GM23338 (cell line): Measurements from ENCODE around the gene FGF13. TPM values are rescaled to one million over a fixed set of nuclear protein-coding genes. Genes with fewer than 3 reads are reported as not detected.

Experiments used
- ATAC-seq: fragments of 200-7000 bp; cut with Tn5 transposase; 3 replicates; pipeline ENCODE4 v1.9.1; 2020
- DNase-seq: peaks from one replicate; pipeline ENCODE4 v3.0.0-alpha.2; 2015; ENCODE audit warnings: low spot score
- H2AFZ ChIP-seq: fragments of 200-600 bp; sonication (generic); 2 replicates; pipeline ENCODE4 v1.8.0; 2016; ENCODE audit warnings: antibody characterized with exemption, mild to moderate bottlenecking, moderate library complexity
- H3F3A ChIP-seq: fragments of 200-600 bp; sonication (generic); replicated peaks from 2 replicates; pipeline ENCODE4 v1.8.0; 2017; ENCODE audit warnings: antibody characterized with exemption, mixed run types, low read depth
- H3K27ac ChIP-seq: fragments of 200-600 bp; sonication (generic); 2 replicates; pipeline ENCODE4 v1.6.1; 2016; ENCODE audit warnings: low read depth
- H3K27me3 ChIP-seq: fragments of 200-600 bp; sonication (generic); 2 replicates; pipeline ENCODE4 v1.8.0; 2016; ENCODE audit warnings: mild to moderate bottlenecking, mixed run types, moderate library complexity; ENCODE audit not compliant: insufficient read depth
- H3K36me3 ChIP-seq: fragments of 200-600 bp; sonication (generic); 2 replicates; pipeline ENCODE4 v1.8.0; 2016; ENCODE audit warnings: mild to moderate bottlenecking; ENCODE audit not compliant: insufficient read depth
- H3K4me1 ChIP-seq: fragments of 200-600 bp; sonication (generic); 2 replicates; pipeline ENCODE4 v1.8.0; 2016; ENCODE audit warnings: mild to moderate bottlenecking, moderate library complexity; ENCODE audit not compliant: insufficient read depth
- H3K4me2 ChIP-seq: fragments of 200-600 bp; sonication (generic); 2 replicates; pipeline ENCODE4 v1.7.1; 2017; ENCODE audit warnings: mixed run types
- H3K4me3 ChIP-seq: fragments of 200-600 bp; sonication (generic); 2 replicates; pipeline ENCODE4 v1.6.1; 2016; ENCODE audit warnings: mixed run types
- H3K79me2 ChIP-seq: fragments of 200-600 bp; sonication (generic); replicated peaks from 2 replicates; pipeline ENCODE4 v1.8.0; 2017; ENCODE audit warnings: mild to moderate bottlenecking; ENCODE audit not compliant: insufficient read depth
- H3K9me2 ChIP-seq: fragments of 200-600 bp; sonication (generic); 2 replicates; pipeline ENCODE4 v1.8.0; 2017; ENCODE audit not compliant: insufficient read depth
- H4K20me1 ChIP-seq: fragments of 200-600 bp; sonication (generic); replicated peaks from 2 replicates; pipeline ENCODE4 v1.8.0; 2017; ENCODE audit warnings: mild to moderate bottlenecking; ENCODE audit not compliant: insufficient read depth
- H3K27ac Mint-ChIP-seq: 2 replicates; pipeline ENCODE4 v1.8.0; 2020; ENCODE audit warnings: inconsistent platforms, mild to moderate bottlenecking, moderate library complexity, mixed read lengths
- H3K27me3 Mint-ChIP-seq: 3 replicates; pipeline ENCODE4 v1.8.0; 2022; ENCODE audit warnings: low read depth, mild to moderate bottlenecking, moderate library complexity, mixed read lengths, inconsistent platforms; ENCODE audit not compliant: insufficient read depth, poor library complexity
- H3K36me3 Mint-ChIP-seq: 3 replicates; pipeline ENCODE4 v1.8.0; 2021; ENCODE audit warnings: low read depth, mild to moderate bottlenecking, inconsistent platforms, moderate library complexity, mixed read lengths
- H3K4me1 Mint-ChIP-seq: 3 replicates; pipeline ENCODE4 v1.8.0; 2020; ENCODE audit warnings: mild to moderate bottlenecking, inconsistent platforms, mixed read lengths
- H3K4me3 Mint-ChIP-seq: 3 replicates; pipeline ENCODE4 v1.8.0; 2021; ENCODE audit warnings: moderate library complexity, mild to moderate bottlenecking, inconsistent platforms, mixed read lengths
- H3K9me3 Mint-ChIP-seq: 3 replicates; pipeline ENCODE4 v1.8.0; 2020; ENCODE audit warnings: moderate library complexity, mild to moderate bottlenecking, inconsistent platforms, mixed read lengths
- CTCF ChIP-seq, 2 experiments: fragments of 200-600 bp in 1 of 2; sonication (generic) in 1 of 2; conservative IDR thresholded peaks; 2 replicates each; pipeline versions ENCODE4 v1.5.1 to v1.6.1; 2016 to 2017; ENCODE audit warnings: antibody characterized with exemption in 2 of 2, low read depth in 2 of 2, mild to moderate bottlenecking in 2 of 2, moderate library complexity in 1 of 2
- ETS1 ChIP-seq: IDR thresholded peaks from 2 replicates; pipeline ENCODE4 v1.6.1; 2016; ENCODE audit warnings: antibody characterized with exemption
- EZH2 ChIP-seq: fragments of 200-600 bp; sonication (generic); IDR thresholded peaks from one replicate; pipeline ENCODE4 v1.8.0; 2017; ENCODE audit warnings: antibody characterized with exemption, mild to moderate bottlenecking, low read depth; ENCODE audit not compliant: unreplicated experiment
- JUNB ChIP-seq: IDR thresholded peaks from one replicate; pipeline ENCODE4 v1.6.1; 2016; ENCODE audit warnings: antibody characterized with exemption; ENCODE audit not compliant: unreplicated experiment
- NANOG ChIP-seq: IDR thresholded peaks from 2 replicates; pipeline ENCODE4 v1.6.1; 2016; ENCODE audit warnings: antibody characterized with exemption, borderline replicate concordance
- POLR2AphosphoS5 ChIP-seq: IDR thresholded peaks from 2 replicates; pipeline ENCODE4 v1.6.1; 2016; ENCODE audit warnings: antibody characterized with exemption, low read depth
- REST ChIP-seq: IDR thresholded peaks from one replicate; pipeline ENCODE4 v1.6.1; 2018; ENCODE audit warnings: antibody characterized with exemption; ENCODE audit not compliant: unreplicated experiment
- STAT1 ChIP-seq: IDR thresholded peaks from one replicate; pipeline ENCODE4 v1.6.1; 2016; ENCODE audit warnings: antibody characterized with exemption; ENCODE audit not compliant: unreplicated experiment
- ZNF114 ChIP-seq: fragments of 250-450 bp; sonication (Bioruptor Pico); IDR thresholded peaks from 2 replicates; pipeline ENCODE4 v1.5.0; 2020; ENCODE audit warnings: mild to moderate bottlenecking, moderate library complexity
- ZNF331 ChIP-seq: fragments of 250-450 bp; sonication (Bioruptor Pico); IDR thresholded peaks from 2 replicates; pipeline ENCODE4 v1.5.0; 2020; ENCODE audit warnings: low read depth, mild to moderate bottlenecking, moderate library complexity
- ZNF462 ChIP-seq: fragments of 250-450 bp; sonication (Bioruptor Pico); IDR thresholded peaks from 2 replicates; pipeline ENCODE4 v1.5.0; 2020; ENCODE audit warnings: mild to moderate bottlenecking, moderate library complexity
- polyA plus RNA-seq: library from polyadenylated mRNA; unstranded; fragments of >200 nt; fragmentation: Nextera tagmentation; extraction: Ambion mirVana; gene quantifications from 2 replicates; pipeline ENCODE4 v1.2.1, GENCODE V29; 2016
- total RNA-seq: library from RNA; depleted of rRNA; stranded (reverse); fragments of >200 nt; shearing (Covaris generic); gene quantifications from 2 replicates; pipeline ENCODE4 v1.2.3, GENCODE V29; 2014

Gene FGF13
- total and polyA plus RNA-seq, 2 experiments from 2014 or later = 18.8 to 20.3 TPM

GRCh38 chrX:138664016-138664415, 47.5 kb downstream of the FGF13 start (continued):
- TF ChIP-seq ZNF462 (CRISPR knock-in tag) (no peak), ETS1 (no peak)

GRCh38 chrX:138651494-138651893, 60.0 kb downstream of the FGF13 start:
- Histone ChIP-seq H3K4me3 (no peak overlapping the region), H3K27ac (no peak overlapping the region), H3K36me3 (no peaks in the 10 kb centered on the region), H3K9me2 (no peaks in the 10 kb centered on the region), H4K20me1 (no peaks in the 10 kb centered on the region), H3K4me2 (no peak overlapping the region), H2AFZ (no peak overlapping the region), H3K79me2 (no peaks in the 10 kb centered on the region; the same call in 1 of the 2 replicates), H3F3A (no peaks in the 10 kb centered on the region), H3K4me1 (peaks cover 18% of the 10 kb centered on the region), H3K27me3 (no peaks in the 10 kb centered on the region)
- H3K9me3 Mint-ChIP-seq = no peaks in the 10 kb centered on the region
- ATAC-seq (no peak), DNase-seq (no peak)
- H3K4me3 Mint-ChIP-seq = no peak overlapping the region
- H3K27ac Mint-ChIP-seq = no peak overlapping the region
- H3K4me1 Mint-ChIP-seq = peaks cover 20% of the 10 kb centered on the region
- no peaks in the 10 kb centered on the region for H3K36me3 Mint-ChIP-seq
- H3K27me3 Mint-ChIP-seq = peaks cover 2% of the 10 kb centered on the region
- TF ChIP-seq ZNF331 (CRISPR knock-in tag) = no peak
- TF ChIP-seq POLR2AphosphoS5 = no peak
- no peak for TF ChIP-seq REST
- no peak for TF ChIP-seq ETS1
- TF ChIP-seq NANOG = no peak
- TF ChIP-seq STAT1 = no peak
- TF ChIP-seq EZH2 = no peak
- no peak for TF ChIP-seq CTCF (conservative IDR thresholded peaks at IDR 0.05; ENCODE audit: low read depth in 2 of 2)
- no peak for TF ChIP-seq JUNB
- TF ChIP-seq ZNF114 (CRISPR knock-in tag) = no peak
